GM18526 (cell line): Measurements from ENCODE around the gene PSME1.

Source experiments
- POLR2A ChIP-seq: IDR thresholded peaks from 3 replicates; pipeline ENCODE4 v1.6.1; 2011; ENCODE audit not compliant: insufficient read length; ENCODE audit errors: extremely low read depth

PSME1 gene

DNA sequence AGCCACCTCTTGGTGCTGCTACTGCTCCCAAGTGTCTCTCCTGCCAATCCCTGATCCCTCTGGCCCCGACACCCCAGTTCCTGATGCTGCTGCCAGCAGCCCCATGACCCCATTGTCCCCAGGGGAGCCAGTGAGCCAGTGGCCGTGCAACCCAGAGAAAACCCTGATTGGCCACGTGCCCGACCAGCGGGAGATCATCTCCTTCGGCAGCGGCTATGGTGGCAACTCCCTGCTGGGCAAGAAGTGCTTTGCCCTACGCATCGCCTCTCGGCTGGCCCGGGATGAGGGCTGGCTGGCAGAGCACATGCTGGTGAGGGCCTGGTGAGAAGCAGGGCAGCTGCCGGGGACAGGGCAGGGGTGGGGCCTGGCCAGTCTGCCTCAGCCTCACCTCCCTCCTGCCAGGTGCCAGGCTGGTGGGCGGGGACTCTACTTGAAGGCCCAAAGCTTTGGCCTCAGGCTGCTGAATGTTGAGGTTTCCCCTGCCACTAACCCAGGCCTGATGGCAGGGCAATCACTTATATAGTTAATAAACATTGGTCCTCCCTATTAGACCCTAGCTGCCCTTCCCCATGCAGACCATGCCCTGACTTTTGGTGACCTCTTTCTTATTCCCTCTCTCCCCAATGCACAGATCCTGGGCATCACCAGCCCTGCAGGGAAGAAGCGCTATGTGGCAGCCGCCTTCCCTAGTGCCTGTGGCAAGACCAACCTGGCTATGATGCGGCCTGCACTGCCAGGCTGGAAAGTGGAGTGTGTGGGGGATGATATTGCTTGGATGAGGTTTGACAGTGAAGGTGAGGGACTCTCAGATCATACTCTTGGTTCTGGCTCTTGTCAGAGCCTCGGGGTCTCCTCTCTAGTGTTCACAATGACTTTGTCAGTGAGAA is 36.8 kb upstream of the PSME1 start:
- no peak for TF ChIP-seq POLR2A

DNA sequence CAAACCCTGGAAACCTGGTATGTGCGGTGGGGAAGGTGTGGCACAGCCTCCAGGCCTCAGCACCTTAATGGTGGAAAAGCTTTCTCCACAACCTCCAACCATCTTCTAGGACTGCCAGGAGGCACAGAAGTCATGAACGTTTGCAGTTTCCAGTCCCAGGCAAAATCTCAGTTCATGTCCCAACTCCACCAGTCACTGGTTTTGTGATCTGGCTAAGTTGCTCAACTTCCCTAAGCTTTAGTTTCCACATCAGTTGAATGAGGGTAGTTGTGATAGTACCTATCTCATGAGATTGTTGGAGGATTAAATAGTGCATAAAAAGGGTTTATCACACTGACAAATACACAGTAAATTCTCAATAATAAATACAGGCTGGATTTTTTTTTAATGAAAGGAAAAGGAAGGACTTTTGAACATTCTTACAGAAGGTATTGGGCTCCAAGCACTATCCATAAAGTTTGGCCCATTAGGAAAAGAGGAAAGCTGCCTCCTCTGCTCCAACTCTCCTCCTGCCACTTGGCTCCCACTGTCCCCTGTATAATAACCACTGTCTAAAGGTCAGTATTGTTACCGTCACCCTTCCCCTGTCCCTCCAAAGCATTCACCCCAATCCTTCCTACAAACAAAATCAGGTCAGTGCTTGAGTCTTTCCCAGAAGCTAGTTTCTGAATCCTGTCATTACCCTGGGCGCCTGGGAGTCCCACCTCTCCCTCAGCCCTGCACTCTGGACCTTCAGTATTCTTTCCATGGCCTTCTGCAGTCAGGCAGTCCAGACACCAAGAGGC is 35.6 kb upstream of the PSME1 start:
- TF ChIP-seq POLR2A: no peak

DNA sequence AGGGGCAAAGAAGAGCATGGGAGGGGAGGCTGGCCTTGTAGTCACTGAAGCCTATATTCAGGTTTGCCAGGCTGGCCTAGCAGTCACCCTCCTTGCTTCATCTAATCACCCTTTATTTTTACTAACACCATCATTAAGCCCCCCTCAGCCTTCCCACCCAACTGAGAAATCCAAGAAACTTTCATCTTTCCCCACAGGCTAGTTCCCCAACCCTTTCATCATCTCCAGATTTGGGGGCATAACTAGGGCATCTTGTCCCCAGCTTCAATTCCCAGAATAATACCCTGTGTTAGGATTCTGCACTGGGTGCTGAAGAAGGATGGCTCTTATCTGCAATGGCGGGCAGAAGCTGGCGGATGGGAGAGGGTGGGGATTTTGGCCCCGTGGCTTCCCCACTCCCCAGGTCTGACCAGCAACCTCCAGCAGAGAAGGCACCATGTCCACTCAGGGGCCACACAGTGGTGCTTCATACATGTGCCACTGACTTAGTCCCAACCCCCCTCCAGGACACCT is 35.0 kb upstream of the PSME1 start:
- TF ChIP-seq POLR2A: no peak

DNA sequence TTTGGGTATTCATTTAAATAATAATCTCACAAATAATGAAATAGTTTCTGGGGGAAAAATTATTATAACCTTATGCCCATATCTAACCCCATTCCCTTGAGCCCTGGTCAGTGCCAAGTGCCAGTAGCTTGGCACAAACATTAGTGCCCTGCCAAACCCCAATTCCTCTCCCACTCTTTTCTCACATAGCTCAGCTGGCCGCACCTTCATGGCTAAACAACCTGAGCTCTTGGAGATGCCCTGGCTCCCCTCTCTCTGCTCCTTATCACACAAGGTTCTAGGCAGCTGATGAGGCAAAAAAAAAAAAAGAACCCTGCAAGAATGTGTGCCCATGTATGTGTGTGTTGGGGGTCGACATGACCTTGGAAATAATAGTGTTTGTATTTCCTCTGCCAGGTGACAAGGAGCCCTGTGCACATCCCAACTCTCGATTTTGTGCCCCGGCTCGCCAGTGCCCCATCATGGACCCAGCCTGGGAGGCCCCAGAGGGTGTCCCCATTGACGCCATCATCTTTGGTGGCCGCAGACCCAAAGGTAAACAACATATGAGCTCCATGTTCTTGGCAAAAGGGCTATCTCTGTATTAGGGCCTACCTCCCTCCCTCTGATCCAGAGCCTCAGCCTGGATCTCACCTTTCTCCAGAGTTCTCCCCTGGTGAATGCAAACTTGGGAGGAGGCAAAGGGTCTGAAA is 33.5 kb upstream of the PSME1 start:
- no peak for TF ChIP-seq POLR2A

DNA sequence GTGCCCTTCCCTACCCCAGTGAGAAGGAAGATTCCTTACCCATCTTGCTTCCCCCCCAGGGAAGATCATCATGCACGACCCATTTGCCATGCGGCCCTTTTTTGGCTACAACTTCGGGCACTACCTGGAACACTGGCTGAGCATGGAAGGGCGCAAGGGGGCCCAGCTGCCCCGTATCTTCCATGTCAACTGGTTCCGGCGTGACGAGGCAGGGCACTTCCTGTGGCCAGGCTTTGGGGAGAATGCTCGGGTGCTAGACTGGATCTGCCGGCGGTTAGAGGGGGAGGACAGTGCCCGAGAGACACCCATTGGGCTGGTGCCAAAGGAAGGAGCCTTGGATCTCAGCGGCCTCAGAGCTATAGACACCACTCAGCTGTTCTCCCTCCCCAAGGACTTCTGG is 32.5 kb upstream of the PSME1 start:
- no peak for TF ChIP-seq POLR2A

DNA sequence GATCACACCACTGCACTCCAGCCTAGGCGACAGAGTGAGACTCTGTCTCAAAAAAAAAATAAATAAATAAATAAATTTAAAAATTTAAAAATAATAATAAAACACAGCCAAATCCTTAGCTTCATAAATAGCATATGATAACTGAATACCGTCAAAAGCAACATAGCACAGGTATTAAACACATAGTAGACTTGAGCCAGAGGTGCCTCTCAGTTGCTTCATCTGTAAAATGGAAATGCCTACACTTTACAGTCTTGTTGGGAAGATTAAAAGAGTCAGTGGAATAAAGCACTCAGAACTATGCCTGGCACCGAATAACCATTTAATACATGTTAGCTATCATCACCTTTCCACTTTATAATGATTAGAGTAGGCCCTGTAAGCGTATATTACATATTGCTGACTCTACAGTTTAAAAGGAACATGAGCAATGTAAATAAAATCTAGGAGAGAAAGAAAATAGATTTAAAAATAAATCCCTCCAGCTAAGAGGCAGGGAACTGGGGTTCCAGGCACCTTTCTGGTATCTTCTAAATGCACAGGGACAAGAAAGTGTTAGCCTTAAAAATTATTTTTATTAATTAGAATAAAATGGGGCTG is 29.2 kb upstream of the PSME1 start:
- TF ChIP-seq POLR2A: no peak

DNA sequence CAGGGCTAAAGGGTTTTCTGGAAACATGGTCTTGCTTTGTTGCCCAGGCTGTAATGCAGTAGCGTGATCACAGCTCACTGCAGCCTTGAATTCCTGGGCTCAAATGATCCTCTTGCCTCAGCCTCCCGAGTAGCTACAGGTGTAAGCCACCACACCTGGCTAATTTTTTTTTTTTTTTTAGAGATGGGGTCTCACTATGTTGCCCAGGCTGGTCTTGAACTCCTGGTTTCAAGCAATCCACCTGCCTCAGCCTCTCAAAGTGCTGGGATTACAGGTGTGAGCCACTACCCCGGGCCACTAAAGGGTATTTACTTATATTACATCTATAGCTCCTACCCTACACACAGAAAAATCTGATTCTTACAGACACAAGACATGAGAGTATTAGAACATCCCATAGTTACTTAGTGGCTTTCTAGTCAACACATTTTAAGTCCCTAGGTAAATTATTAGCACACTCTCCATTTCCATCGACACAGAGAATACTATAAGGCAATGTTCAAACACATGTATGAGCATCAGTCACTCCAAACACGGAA is 27.6 kb upstream of the PSME1 start:
- no peak for TF ChIP-seq POLR2A

DNA sequence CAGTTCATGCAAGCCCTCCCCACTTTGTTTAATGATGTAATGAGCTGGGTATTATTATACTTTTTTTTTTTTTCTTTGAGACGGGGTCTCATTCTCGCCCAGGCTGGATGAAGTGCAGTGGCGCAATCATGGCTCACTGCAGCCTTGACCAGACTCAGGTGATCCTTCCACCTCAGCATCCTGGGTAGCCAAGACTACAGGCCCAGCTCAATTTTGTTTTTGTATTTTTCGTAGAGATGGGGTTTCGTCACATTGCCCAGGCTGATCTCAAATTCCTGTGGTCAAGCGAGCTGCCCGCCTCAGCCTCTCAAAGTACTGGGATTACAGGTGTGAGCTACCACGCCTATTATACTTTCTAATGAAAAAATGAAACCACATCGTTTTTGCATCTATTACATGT is 25.9 kb upstream of the PSME1 start:
- TF ChIP-seq POLR2A: no peak

DNA sequence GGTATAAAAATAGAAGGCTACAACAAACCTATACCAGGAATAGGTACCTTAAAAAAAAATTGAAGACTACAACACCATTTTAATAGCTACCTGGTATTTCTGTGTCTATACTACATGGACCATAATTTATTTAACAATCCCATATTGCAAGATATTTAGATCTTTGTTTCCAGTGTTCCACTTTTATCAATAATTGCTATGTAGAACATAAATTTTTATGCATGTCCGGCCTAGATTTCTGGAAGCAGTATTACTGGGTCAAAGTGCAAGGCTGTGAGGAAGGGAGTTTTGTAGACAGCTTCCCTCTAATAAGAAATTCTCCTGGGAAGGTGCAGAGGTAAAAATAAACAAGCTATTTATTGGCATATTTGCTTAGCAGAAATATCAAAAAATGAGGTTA is 25.5 kb upstream of the PSME1 start:
- no peak for TF ChIP-seq POLR2A

DNA sequence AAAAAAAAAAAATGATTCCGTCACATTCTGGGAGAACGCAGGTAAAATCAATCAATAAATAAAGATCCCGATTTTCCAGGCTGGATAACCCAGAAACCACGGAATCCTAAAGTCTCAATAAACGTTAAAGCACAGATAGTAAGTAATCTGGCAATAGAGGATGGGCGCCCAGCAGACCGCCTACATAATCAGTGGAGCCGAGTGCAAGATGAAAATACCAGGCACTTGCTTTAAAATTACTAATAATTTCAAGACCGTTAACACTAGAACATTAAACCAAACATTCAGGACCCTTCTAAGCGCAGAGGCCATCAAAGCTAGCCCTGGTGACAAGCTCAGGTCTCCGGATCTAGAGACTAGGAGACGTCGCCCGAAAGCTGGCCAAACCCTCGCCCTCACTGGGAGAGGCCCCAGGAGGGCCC is 22.6 kb upstream of the PSME1 start:
- no peak for TF ChIP-seq POLR2A

DNA sequence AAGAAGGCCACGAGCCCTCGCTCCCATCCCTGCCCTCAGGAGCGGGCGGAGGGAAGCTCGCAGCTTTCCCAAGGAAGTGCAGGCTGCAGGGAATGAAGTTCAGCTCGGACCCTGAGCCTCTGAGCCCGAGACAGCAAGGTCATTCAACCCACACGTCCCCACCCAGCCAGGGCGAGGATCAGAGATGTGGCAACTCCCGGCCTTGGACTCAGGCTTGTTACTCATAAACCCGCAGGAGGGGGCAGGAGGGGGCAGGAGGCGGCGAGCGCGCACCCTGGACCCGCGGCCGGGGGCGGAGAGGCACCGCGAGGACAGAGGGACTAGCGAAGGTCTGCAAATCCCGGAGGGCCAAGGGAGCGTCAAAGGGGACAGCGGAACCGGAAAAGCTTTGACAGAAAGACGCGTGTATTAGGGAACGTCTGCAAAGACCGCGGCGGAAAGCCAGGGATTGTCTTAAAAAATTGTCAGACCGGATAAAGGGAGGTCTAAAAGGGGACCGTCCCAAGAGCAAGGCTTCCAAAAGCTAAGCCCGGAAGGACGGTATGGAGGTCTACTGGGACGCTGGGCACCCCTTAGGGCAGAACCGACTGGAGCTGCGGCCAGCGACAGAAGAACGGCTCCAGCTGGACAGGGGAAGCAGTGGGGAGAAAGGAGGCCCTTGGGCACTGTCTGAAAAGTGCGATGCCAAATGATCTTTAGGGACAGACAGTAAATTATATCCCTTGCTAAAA is 22.0 kb upstream of the PSME1 start:
- TF ChIP-seq POLR2A: peak; percentile 85

DNA sequence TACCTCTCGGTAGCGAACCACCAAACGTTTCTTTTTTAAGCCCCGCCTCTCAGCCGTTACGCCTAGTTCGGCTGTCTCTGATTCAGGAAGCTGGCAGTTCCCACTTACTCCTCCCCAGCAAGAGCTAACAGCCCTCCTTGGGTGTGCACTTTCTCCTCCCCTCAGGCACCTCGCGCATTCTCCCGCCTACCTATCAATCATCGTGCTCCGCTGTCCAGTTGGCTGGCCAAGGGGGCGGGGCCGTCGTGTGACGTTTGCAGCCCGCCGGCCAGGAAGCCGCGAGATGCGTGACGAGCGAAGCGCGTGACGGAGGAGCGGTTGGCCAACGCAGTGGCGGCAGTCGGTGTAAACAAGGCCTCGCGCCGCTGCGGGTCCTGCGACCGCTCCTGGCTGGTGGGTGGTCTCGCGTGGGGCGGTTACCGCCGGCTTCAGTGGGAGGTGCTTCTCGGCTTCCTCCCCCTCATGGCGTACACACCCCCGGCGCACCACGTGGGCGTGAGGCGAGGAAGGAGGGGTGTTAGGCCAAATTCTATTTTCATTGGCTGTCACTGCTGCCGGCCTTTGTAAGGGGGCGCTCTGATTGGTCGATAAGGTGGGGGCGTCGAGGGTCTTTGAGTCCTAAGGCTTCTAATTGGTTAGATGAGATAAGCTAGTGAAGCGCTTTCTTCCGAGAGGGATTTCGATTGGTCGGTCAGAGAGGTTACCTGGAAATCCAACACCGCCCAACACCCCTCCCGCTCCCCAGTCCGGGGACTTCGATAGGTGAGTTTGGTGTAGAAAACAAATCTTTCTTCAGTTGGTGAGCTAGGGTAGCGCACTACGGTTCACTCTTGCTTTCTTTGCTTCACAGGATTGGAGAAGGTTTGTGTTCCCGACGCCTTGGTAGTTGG is 21.2 kb upstream of the PSME1 start, which contains the start of the genes DCAF11 and NRL:
Gene DCAF11, plus strand, starts transcription at position 246 of the 890 bp plus-strand sequence. CDS start 818 bp downstream, outside the sequence.
Gene NRL, minus strand, starts transcription at position 418 of the 890 bp plus-strand sequence. CDS start 32,101 bp downstream, outside the sequence.
- TF ChIP-seq POLR2A: peak; percentile 9

DNA sequence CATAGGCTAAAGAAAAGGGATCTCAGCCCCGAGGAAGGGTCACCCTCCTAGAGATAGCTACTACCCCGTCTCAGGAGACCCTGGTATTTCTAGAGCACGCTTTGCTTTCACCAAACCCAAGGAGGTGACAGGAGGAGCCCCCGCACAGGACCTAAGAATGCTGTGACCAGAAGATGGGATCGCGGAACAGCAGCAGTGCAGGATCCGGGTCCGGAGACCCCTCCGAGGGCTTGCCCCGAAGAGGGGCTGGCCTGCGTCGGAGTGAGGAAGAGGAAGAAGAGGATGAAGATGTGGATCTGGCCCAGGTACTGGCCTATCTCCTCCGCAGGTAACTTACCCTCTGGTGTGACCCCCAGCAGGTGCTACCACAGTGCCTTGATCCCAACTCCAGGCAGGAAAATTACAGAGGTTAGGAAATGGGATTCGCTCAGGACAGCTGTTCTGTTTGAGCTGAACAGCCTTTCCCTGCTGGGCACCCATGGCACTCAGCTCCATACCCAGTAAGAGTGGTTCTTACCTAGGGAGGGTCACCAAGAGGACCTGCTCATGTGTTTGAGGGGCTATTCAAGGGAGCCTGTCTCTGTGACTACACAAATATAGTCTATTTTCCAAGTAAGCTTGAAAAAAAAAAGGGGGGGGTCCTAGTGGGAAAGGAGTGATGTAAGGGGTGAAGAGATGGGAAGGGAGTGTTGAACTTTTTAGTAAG is 20.4 kb upstream of the PSME1 start:
- no peak for TF ChIP-seq POLR2A
